OCI-M2 (cell line): ENCODE measurements around the gene SYTL3.
"Not testable (repeated sequence)": the region's sequence is repeated elsewhere in the genome, so short reads cannot be mapped to it uniquely, and the experiment has no call there.

Experiments used
- DNase-seq: peaks from one replicate; lab custom pipeline; 2025; ENCODE audit not compliant: unreplicated experiment; lab: John Stamatoyannopoulos, UW

SYTL3 gene, protein sequence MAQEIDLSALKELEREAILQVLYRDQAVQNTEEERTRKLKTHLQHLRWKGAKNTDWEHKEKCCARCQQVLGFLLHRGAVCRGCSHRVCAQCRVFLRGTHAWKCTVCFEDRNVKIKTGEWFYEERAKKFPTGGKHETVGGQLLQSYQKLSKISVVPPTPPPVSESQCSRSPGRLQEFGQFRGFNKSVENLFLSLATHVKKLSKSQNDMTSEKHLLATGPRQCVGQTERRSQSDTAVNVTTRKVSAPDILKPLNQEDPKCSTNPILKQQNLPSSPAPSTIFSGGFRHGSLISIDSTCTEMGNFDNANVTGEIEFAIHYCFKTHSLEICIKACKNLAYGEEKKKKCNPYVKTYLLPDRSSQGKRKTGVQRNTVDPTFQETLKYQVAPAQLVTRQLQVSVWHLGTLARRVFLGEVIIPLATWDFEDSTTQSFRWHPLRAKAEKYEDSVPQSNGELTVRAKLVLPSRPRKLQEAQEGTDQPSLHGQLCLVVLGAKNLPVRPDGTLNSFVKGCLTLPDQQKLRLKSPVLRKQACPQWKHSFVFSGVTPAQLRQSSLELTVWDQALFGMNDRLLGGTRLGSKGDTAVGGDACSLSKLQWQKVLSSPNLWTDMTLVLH

DNA sequence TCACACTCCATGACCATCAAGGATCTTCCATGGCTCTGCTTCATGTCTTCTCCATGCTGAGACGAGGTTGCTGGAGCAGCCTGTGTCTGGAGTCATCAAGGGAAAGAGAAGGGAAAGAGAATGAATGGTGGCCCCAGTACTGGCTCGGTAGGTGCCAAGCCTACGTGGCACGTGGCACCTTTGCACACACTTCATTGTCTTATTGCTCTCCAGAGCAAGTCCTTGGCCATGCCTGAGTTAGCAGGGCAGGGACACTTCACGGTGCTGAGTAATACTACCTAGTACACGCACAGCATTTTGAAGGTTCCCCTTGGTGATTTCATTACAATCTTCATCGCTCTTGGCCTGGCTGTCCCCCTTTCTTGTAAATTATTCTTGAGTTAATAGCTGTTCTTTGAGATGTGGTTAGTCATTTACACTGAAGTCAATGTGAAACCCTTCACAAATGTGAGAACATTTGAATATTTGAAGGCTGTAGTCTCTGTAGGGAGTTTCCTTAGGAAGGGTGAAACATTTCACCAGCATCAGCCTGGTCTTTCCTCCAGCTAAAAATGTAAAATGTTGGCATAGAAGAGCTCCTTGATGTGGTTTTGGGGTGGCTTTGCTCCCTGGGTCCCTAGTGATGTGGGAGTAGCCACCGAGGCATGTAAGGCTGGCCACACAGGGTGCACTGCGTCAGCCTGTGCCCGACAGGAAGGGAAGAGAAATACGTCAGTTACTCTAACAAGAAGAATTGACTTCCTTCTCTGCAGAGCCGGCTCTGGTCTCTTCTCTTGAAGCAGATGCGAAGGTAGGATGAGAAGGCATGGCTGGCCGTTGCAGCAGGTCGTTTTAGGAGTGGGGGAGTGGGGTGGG is at the start of gene SYTL3:
TSS of gene SYTL3 (plus strand) at position 766 of the 855 bp plus-strand sequence. CDS start 13,215 bp downstream, outside the sequence.
- no peak for DNase-seq

GRCh38 chr6:158603261-158604047 is 46.4 kb upstream of the SYTL3 start:
- DNase-seq, result no peak

DNA sequence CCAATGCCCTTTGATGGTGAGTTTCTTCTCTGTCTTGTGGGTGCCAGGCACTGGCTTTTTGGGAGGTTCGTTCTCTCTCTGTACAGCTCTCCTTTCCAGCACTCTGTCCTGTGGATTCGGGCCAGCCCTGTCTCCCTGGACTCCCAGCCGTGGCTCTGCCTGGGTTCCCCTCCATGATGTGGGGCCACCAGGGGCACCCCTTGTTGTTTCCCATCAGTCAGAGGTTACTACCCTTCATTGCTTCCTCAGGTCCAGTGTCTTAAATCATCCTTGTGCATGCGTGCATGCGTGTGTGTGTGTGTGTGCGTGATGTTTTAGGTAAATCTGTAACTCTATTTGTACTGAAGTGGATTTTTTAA is 45.8 kb upstream of the SYTL3 start:
- no peak for DNase-seq

- DNase-seq, result no peak
Measured at GRCh38 chr6:158605266-158605878, 44.5 kb upstream of the SYTL3 start.

DNA sequence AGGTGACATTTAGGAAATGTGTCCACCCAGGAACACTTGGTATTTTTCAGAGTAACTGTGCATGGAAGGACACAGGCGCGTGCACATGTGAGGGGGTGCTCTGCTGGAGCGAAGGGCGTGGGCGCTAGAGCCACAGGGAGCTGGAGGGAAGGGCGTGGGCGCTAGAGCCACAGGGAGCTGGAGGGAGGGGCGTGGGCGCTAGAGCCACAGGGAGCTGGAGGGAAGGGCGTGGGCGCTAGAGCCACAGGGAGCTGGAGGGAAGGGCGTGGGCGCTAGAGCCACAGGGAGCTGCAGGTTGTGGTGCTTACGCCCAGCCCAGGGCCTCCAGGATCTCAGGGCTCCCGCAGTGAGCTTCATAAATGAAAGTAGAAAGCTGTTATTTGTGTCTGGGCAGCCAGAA is 43.8 kb upstream of the SYTL3 start:
- not testable (repeated sequence) for DNase-seq

GRCh38 chr6:158606935-158607334 is 42.9 kb upstream of the SYTL3 start:
- no peak for DNase-seq

DNA sequence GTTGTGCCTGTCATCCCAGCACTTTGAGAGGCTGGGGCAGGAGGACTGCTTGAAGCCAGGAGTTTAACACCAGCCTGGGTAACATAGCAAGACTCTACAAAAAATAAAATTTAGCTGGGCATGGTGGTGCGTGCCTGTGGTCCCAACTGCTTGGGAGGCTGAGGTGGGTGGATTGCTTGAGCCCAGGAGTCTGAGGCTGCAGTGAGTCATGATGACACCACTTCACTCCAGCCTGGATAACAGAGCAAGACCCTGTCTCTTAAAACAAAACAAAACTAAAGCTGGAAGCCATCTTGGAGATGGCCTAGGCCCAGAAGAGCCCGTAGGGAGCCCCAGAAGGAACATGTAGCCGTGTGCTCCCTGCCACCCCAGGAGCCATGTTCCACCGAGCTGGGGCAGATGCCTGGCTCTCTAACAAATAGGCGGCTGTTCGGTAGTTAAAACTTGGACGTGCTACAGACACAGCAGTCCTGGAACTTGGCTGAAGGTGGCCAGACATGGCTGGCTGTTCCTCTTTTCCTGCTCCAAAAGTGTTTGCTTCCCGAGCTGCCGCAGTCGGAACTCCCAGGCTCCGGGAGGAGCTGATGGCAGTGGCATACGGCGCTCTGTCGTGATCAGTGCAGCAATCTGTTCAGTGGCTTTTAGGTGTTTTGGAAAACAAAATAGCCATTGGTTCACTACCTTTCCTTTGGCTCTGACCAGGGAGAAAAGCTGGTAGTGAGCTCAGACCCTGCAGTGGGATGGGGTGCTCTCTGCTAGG is 42.3 kb upstream of the SYTL3 start:
- DNase-seq, result no peak

GRCh38 chr6:158608221-158608620 is 41.6 kb upstream of the SYTL3 start:
- DNase-seq, result no peak

GRCh38 chr6:158609455-158610155 is 40.2 kb upstream of the SYTL3 start:
- DNase-seq, result no peak

DNA sequence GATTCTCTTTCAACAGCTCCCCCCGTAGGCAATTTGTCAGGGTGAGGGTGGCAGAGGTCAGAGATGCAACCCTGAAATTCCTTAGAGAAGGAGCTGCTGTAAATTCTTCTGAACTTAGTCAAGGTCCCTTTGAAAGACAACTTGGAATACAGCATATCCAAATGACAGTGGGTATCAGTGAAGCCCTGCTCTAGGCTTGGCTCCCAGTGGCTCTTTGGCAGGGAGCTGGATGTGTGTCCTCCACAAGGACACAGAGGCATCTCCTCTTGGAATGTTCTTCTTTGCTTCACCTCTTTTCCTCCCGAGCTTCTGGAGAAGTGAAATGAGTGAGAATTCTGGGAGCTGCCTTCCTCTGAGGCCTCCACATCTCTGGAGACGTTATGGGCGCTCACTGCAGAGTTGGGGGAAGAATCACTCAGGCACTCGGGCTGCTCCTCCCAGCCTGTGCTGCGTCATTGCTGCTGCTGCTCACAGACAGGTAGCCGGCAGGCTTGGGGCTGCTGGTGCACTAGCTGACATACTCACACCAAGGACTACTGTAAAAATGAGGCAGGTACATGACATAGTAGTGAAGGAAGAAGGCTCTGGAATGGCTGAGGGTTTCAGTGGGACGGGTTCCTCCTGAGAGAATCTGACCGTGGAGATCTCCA is 39.4 kb upstream of the SYTL3 start:
- no peak for DNase-seq

- no peak for DNase-seq
Measured at GRCh38 chr6:158611039-158611438, 38.8 kb upstream of the SYTL3 start.

DNA sequence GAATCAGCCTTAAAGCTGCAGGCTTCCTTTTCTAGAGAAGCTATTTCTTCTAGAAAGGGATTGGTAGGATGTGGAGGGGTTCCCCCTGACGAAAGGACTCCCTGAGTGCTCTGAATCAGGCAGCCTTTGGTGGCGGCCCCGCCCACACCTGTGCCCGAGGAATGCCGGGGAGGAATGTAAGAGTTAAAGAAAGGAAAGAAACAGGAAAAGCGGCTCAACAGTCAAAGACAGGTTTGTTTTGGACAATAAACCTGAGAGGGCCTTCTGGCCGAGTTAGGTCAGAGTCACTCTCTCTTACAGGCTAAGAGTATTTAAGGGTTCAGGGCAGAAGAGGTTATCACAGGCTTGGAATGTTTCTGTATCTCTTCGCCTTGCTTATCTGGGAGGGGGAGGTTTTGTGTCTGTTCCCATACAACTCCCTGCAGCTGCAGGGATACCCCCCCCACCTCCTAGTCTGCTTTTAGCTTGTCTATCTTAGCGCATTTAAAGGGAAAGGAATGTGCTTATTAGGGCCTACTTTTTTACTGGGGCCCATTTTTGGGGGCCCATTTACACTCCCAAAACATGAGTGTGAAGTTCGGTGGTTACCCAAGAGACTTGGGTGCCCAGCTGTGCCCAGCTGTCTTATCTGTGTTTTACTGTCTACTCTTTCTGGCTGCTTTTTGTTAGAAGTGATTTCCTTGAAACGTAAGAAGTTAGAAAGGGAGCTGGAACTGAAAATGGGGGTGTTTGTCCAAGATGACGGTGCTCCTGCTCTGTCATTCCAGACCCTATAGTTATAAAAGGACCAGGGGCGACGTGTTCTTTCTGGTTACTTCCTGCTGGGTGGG is 38.1 kb upstream of the SYTL3 start:
- no peak for DNase-seq

GRCh38 chr6:158614606-158615005 is 35.2 kb upstream of the SYTL3 start:
- DNase-seq, result not testable (repeated sequence)

DNA sequence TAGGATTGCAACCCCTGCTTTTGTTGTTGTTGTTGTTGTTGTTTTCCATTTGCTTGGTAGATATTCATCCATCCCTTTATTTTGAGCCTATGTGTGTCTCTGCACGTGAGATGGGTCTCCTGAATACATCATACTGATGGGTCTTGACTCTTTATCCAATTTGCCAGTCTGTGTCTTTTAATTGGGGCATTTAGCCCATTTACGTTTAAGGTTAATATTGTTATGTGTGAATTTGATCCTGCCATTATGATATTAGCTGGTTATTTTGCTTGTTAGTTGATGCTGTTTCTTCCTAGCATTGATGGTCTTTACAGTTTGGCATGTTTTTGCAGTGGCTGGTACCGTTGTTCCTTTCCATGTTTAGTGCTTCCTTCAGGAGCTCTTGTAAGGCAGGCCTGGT is 31.6 kb upstream of the SYTL3 start:
- DNase-seq, result not testable (repeated sequence)

- no peak for DNase-seq
Measured at GRCh38 chr6:158619922-158620801, 29.7 kb upstream of the SYTL3 start.

DNA sequence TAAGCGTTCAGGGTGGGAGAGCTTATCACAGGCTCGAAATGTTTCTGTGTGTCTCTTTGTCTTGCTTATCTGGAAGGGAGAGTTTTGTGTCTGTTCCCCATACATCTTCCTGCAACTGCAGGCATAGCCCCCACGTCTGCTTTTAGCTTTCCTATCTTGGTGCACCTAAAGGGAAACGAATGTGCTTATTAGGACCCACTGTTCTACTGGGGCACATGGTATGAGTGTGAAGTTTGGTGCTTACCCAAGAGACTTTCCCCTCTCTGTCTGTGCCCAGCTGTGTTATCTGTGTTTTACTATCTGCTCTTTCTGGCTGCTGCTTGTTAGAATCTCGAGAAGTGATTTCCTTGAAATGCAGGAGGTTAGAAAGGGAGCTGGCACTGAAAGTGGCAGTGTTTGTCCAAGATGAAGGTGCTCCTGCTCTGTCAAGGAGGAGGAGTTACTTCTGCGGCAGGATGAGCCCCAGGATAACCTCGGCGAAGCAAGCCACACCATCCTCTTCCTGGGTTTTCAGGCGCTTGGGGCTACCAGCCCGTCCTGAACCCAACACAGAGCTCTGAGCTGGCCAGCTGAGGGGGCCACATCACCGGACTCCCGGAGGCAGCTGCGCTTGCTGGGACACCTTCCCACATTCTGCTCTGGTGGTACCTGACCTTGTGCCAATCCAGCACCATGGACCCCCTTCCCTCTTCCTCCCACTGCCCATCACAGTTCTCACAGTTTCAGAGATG is 28.7 kb upstream of the SYTL3 start:
- no peak for DNase-seq
